Esophagus squamous epithelium (tissue), 5 donors: Measurements from ENCODE around the gene PCDH9. TPM values are rescaled to one million over a fixed set of nuclear protein-coding genes. Genes with fewer than 3 reads are reported as not detected.

Source experiments
- DNase-seq: peaks from one replicate; lab custom pipeline; 2025; lab: John Stamatoyannopoulos, UW
- H3K27ac ChIP-seq, 4 donors: fragments of 200-600 bp; sonication (generic); one replicate each; pipeline ENCODE4 v1.5.1; 2016 to 2019; ENCODE audit warnings: mild to moderate bottlenecking in 1 of 4
- H3K27me3 ChIP-seq, 4 donors: fragments of 200-600 bp; sonication (generic); 1 replicate in 3 of 4; 2 replicates in 1 of 4; pipeline versions ENCODE4 v1.5.1 to v1.6.0; 2017 to 2021; ENCODE audit warnings: antibody characterized with exemption in 1 of 4
- H3K36me3 ChIP-seq, 3 donors: fragments of 200-600 bp; sonication (generic); one replicate each; pipeline ENCODE4 v1.5.1; 2016 to 2019
- H3K4me1 ChIP-seq, 3 donors: fragments of 200-600 bp; sonication (generic); one replicate each; pipeline ENCODE4 v1.5.1; 2017 to 2019
- H3K4me3 ChIP-seq, 4 donors: fragments of 200-600 bp; sonication (generic); 1 replicate in 3 of 4; 2 replicates in 1 of 4; pipeline ENCODE4 v1.5.1; 2016 to 2019; ENCODE audit warnings: mild to moderate bottlenecking in 2 of 4, moderate library complexity in 1 of 4
- H3K9me3 ChIP-seq, 3 donors: fragments of 200-600 bp; sonication (generic); one replicate each; pipeline ENCODE4 v1.5.1; 2016 to 2019
- CTCF ChIP-seq, 6 experiments: fragments of 450-650 bp in 4 of 6; fragments of 200-600 bp in 2 of 6; sonication (generic) in 2 of 6; IDR thresholded peaks; one replicate each; pipeline ENCODE4 v1.5.1; 2016 to 2019; ENCODE audit warnings: antibody characterized with exemption in 6 of 6, mild to moderate bottlenecking in 4 of 6, moderate library complexity in 4 of 6
- POLR2A ChIP-seq, 4 donors: fragments of 450-650 bp; IDR thresholded peaks; one replicate each; pipeline ENCODE4 v1.6.1; 2017; ENCODE audit warnings: antibody characterized with exemption in 4 of 4, mild to moderate bottlenecking in 4 of 4, moderate library complexity in 3 of 4
- whole genome bisulfite sequencing, 2 donors: methylation state at CpG; one replicate each; pipeline ENCODE4 v1.1.5; 2018; 5-methylcytosine and 5-hydroxymethylcytosine counted together
- intact Hi-C: fragments of 100-400 bp; cut with DNase I; formaldehyde crosslinking; loops from one replicate; pipeline ENCODE4 v1.15.0; 2022
- total RNA-seq, 4 donors: library from RNA; depleted of rRNA; stranded (reverse); fragments of >200 nt; gene quantifications; one replicate each; pipeline ENCODE4 v1.1.0, GENCODE V29; 2016
- donor health status: DM: yes; HTN: yes; CAD: no.

The PCDH9 gene, protein sequence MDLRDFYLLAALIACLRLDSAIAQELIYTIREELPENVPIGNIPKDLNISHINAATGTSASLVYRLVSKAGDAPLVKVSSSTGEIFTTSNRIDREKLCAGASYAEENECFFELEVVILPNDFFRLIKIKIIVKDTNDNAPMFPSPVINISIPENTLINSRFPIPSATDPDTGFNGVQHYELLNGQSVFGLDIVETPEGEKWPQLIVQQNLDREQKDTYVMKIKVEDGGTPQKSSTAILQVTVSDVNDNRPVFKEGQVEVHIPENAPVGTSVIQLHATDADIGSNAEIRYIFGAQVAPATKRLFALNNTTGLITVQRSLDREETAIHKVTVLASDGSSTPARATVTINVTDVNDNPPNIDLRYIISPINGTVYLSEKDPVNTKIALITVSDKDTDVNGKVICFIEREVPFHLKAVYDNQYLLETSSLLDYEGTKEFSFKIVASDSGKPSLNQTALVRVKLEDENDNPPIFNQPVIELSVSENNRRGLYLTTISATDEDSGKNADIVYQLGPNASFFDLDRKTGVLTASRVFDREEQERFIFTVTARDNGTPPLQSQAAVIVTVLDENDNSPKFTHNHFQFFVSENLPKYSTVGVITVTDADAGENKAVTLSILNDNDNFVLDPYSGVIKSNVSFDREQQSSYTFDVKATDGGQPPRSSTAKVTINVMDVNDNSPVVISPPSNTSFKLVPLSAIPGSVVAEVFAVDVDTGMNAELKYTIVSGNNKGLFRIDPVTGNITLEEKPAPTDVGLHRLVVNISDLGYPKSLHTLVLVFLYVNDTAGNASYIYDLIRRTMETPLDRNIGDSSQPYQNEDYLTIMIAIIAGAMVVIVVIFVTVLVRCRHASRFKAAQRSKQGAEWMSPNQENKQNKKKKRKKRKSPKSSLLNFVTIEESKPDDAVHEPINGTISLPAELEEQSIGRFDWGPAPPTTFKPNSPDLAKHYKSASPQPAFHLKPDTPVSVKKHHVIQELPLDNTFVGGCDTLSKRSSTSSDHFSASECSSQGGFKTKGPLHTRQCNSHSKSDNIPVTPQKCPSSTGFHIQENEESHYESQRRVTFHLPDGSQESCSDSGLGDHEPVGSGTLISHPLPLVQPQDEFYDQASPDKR (N-terminal part only)
- total RNA-seq: 1 to 10 TPM in 1 of 4 donors, under 1 TPM in 3; 0.04 to 1.9 (median 0.45) TPM

DNA sequence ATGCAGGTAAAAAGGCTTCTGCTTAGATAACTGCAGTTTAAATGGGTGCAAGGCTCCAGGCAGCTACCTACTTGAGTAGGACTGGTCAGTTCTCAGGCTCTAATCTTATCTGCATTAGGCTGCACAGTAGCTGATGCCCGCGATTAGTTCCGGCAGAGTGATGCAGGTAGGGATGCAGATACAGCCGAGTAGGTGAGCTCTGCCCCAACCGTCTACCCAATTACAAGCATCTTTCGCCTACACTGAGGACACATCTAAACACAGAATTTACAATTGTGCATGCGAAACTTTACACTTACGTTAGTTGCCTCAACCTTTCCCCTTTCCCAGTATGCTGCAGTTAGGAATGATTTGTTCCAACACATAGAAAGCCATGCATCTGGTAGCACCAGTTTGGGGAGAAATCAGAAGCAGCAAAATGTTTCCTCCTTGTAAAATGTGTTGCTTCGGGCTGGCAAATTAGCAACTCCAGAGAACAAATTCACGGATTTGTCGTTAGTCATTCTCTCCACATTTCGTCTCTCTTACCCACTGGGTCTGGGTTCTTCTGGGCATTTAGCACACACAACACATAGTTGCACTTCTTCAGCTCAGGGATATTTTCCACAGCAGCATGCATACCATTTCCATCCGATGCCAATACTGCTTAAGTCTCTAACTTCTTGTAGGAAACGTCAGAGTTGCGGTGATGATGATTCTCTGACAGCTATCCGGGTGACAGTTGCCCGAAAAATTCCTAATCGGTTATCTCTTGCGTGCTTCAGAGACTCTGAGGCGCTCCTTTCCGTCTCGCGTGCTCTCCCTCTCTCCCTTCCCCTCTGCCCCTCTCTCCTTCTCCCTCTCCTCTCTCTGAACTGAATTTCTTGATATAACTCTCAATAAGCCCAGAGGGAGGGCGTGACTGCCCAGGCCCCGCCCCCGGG is at the start of gene PCDH9:
PCDH9 (minus strand) TSS at position 856 of the 923 bp plus-strand sequence. CDS start 1,896 bp downstream, outside the sequence.
- no peak for DNase-seq
- Histone ChIP-seq H3K4me3 (peak within 1 kb of the TSS; percentile 48 to 76 (median 72)), H3K9me3 (no peaks in the 10 kb centered on the region), H3K27ac (peak within 1 kb of the TSS; percentile 58 to 87 (median 84)), H3K36me3 (no peaks in the 10 kb centered on the region), H3K4me1 (peaks cover 0 to 38% (median 0%) of the 10 kb centered on the region in 3 donors), H3K27me3 (peaks cover 0 to 70% (median 0%) of the 10 kb centered on the region in 4 donors)
- 1 to 2% methylated on average over 26 of the region's 26 CpGs for WGBS, 2 donors
- intact Hi-C loops: no loop called here
- TF ChIP-seq POLR2A (IDR thresholded peaks at IDR 0.05) (peak in 3 of 4 donors; percentile 34 to 53 (median 52)), CTCF (IDR thresholded peaks at IDR 0.05) (no peak)

- Histone ChIP-seq H3K27me3 (no peaks in the 10 kb centered on the region), H3K9me3 (no peaks in the 10 kb centered on the region), H3K27ac (no peak overlapping the region), H3K36me3 (no peaks in the 10 kb centered on the region), H3K4me1 (no peaks in the 10 kb centered on the region), H3K4me3 (no peak overlapping the region)
- TF ChIP-seq POLR2A (IDR thresholded peaks at IDR 0.05) (no peak), CTCF (IDR thresholded peaks at IDR 0.05) (no peak)
- WGBS, 2 donors: 44 to 61% methylated on average over 2 of the region's 2 CpGs
- DNase-seq: no peak
- intact Hi-C loops: no loop called here
These were observed 48.1 kb upstream of the PCDH9 start for GRCh38 chr13:67278235-67278634.

GRCh38 chr13:67277581-67277980 is 47.4 kb upstream of the PCDH9 start:
- intact Hi-C loops: no loop called here
- WGBS, 2 donors: 26 to 31% methylated on average over 1 of the region's 1 CpG
- Histone ChIP-seq H3K27ac (no peak overlapping the region), H3K9me3 (no peaks in the 10 kb centered on the region), H3K4me3 (no peak overlapping the region), H3K4me1 (no peaks in the 10 kb centered on the region), H3K36me3 (no peaks in the 10 kb centered on the region), H3K27me3 (no peaks in the 10 kb centered on the region)
- no peak for DNase-seq
- no peak for TF ChIP-seq POLR2A (IDR thresholded peaks at IDR 0.05)
- no peak for TF ChIP-seq CTCF (IDR thresholded peaks at IDR 0.05)

- intact Hi-C loops: no loop called here
- Histone ChIP-seq H3K36me3 (no peaks in the 10 kb centered on the region), H3K27me3 (no peaks in the 10 kb centered on the region), H3K9me3 (no peaks in the 10 kb centered on the region), H3K27ac (no peak overlapping the region), H3K4me1 (no peaks in the 10 kb centered on the region), H3K4me3 (no peak overlapping the region)
- 40 to 47% methylated on average over 6 of the region's 6 CpGs for WGBS, 2 donors
- no peak for DNase-seq
- TF ChIP-seq POLR2A (IDR thresholded peaks at IDR 0.05): no peak
- TF ChIP-seq CTCF (IDR thresholded peaks at IDR 0.05): no peak
These were observed 45.3 kb upstream of the PCDH9 start for GRCh38 chr13:67275351-67275960.
